GM15510 (cell line): Measurements from ENCODE around the gene SCFD1.

Experiments
- POLR2A ChIP-seq: IDR thresholded peaks from 3 replicates; pipeline ENCODE4 v1.6.1; 2011; ENCODE audit warnings: borderline replicate concordance; ENCODE audit not compliant: insufficient read length; ENCODE audit errors: extremely low read depth

SCFD1 gene

GRCh38 chr14:30708157-30708556, 86.0 kb downstream of the SCFD1 start:
- TF ChIP-seq POLR2A: no peak

GRCh38 chr14:30709201-30709600, 87.1 kb downstream of the SCFD1 start:
- TF ChIP-seq POLR2A: no peak

GRCh38 chr14:30710876-30711275, 88.8 kb downstream of the SCFD1 start:
- no peak for TF ChIP-seq POLR2A

GRCh38 chr14:30719137-30719536, 97.0 kb downstream of the SCFD1 start:
- TF ChIP-seq POLR2A: no peak

- TF ChIP-seq POLR2A: no peak
Observed at GRCh38 chr14:30725763-30726162, 103.6 kb downstream of the SCFD1 start.

- no peak for TF ChIP-seq POLR2A
Observed at GRCh38 chr14:30728471-30728870, 106.4 kb downstream of the SCFD1 start.

GRCh38 chr14:30737916-30738315, 115.8 kb downstream of the SCFD1 start:
- no peak for TF ChIP-seq POLR2A

GRCh38 chr14:30738978-30739377, 116.9 kb downstream of the SCFD1 start:
- no peak for TF ChIP-seq POLR2A

GRCh38 chr14:30748343-30748742, 126.2 kb downstream of the SCFD1 start:
- TF ChIP-seq POLR2A: no peak

GRCh38 chr14:30751646-30752416, 129.7 kb downstream of the SCFD1 start:
- TF ChIP-seq POLR2A: no peak

GRCh38 chr14:30753452-30753851, 131.3 kb downstream of the SCFD1 start:
- no peak for TF ChIP-seq POLR2A

GRCh38 chr14:30754778-30755177, 132.7 kb downstream of the SCFD1 start:
- TF ChIP-seq POLR2A: no peak

GRCh38 chr14:30756594-30756993, 134.5 kb downstream of the SCFD1 start:
- TF ChIP-seq POLR2A: no peak

GRCh38 chr14:30757082-30757481, 135.0 kb downstream of the SCFD1 start:
- no peak for TF ChIP-seq POLR2A

- no peak for TF ChIP-seq POLR2A
Observed at GRCh38 chr14:30759172-30760125, 137.3 kb downstream of the SCFD1 start.
